Erythroblast (primary cell): Measurements from ENCODE around the gene IRX4.

ENCODE experiments used
- GATA1 ChIP-seq: IDR thresholded peaks from 2 replicates; pipeline ENCODE4 v1.6.1; 2011; ENCODE audit warnings: low read depth, mild to moderate bottlenecking, control low read depth, low read length, moderate library complexity
- POLR2A ChIP-seq: IDR thresholded peaks from 2 replicates; pipeline ENCODE4 v1.6.1; 2011; ENCODE audit warnings: mild to moderate bottlenecking, low read length

DNA sequence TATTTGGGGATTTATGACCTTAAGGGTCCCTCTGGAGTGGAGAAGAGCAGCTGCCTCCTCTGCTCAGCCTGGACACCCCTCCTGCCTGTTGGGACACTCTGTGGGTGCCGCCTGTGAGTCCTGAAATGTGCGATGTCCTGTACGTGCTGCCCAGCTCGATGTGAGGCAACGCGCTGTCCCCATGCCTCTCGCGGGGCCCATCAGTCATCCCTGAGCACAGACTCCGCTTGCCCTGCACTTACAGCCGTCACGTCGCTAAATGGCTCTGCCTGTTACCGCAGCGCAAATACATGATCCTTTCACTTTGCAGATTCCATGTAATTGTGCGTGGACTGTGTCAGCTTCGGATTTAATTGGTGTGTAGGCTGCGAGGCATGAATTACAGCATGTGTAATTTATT, 27.1 kb downstream of the IRX4 start:
- TF ChIP-seq POLR2A = no peak
- no peak for TF ChIP-seq GATA1
